Astrocyte (in vitro differentiated cells and primary cell): ENCODE results near the gene EMD. TPM values are rescaled to one million over a fixed set of nuclear protein-coding genes. Genes with fewer than 3 reads are reported as not detected.

ENCODE experiments used
- DNase-seq: peaks from one replicate; pipeline ENCODE4 v3.0.0-alpha.2; 2010; ENCODE audit warnings: low read depth
- FAIRE-seq: peaks from 2 replicates; lab custom pipeline; 2011; peaks lifted over from hg19 to GRCh38; lab: Jason Lieb, UNC
- H2AFZ ChIP-seq: 2 replicates; pipeline ENCODE4 v1.6.0; 2012; ENCODE audit warnings: low read depth, low read length, inconsistent platforms
- H3K27ac ChIP-seq: 2 replicates; pipeline ENCODE4 v1.5.1; 2011; ENCODE audit warnings: low read depth, low read length, inconsistent platforms
- H3K27me3 ChIP-seq: 2 replicates; pipeline ENCODE4 v1.6.0; 2011; ENCODE audit warnings: low read length, inconsistent platforms; ENCODE audit not compliant: insufficient read depth
- H3K36me3 ChIP-seq: 2 replicates; pipeline ENCODE4 v1.5.1; 2011; ENCODE audit warnings: low read length, inconsistent platforms; ENCODE audit not compliant: insufficient read depth
- H3K4me1 ChIP-seq: 2 replicates; pipeline ENCODE4 v1.5.1; 2011; ENCODE audit warnings: low read length, inconsistent platforms; ENCODE audit not compliant: insufficient read depth
- H3K4me2 ChIP-seq: 2 replicates; pipeline ENCODE4 v1.6.0; 2012; ENCODE audit warnings: low read length, inconsistent platforms
- H3K4me3 ChIP-seq: 2 replicates; pipeline ENCODE4 v1.5.1; 2011; ENCODE audit warnings: low read depth, mild to moderate bottlenecking, low read length, inconsistent platforms; ENCODE audit not compliant: insufficient read depth
- H3K79me2 ChIP-seq: 2 replicates; pipeline ENCODE4 v1.6.0; 2012; ENCODE audit warnings: mild to moderate bottlenecking, low read length, inconsistent platforms; ENCODE audit not compliant: insufficient read depth
- H3K9ac ChIP-seq: 2 replicates; pipeline ENCODE4 v1.6.0; 2012; ENCODE audit warnings: mild to moderate bottlenecking, low read length, inconsistent platforms
- H3K9me3 ChIP-seq: 2 replicates; pipeline ENCODE4 v1.5.1; 2012; ENCODE audit warnings: low read depth, mild to moderate bottlenecking, low read length, inconsistent platforms; ENCODE audit not compliant: insufficient read depth
- H4K20me1 ChIP-seq: 2 replicates; pipeline ENCODE4 v1.6.0; 2012; ENCODE audit warnings: low read length, inconsistent platforms; ENCODE audit not compliant: insufficient read depth
- H3K27ac Mint-ChIP-seq: one replicate; pipeline ENCODE4 v1.8.0; 2021; ENCODE audit warnings: mild to moderate bottlenecking, mixed read lengths; ENCODE audit not compliant: unreplicated experiment
- H3K27me3 Mint-ChIP-seq: one replicate; pipeline ENCODE4 v1.8.0; 2021; ENCODE audit warnings: low read depth, mixed read lengths; ENCODE audit not compliant: unreplicated experiment
- H3K36me3 Mint-ChIP-seq: one replicate; pipeline ENCODE4 v1.8.0; 2021; ENCODE audit warnings: low read depth, mixed read lengths; ENCODE audit not compliant: unreplicated experiment
- H3K4me1 Mint-ChIP-seq: one replicate; pipeline ENCODE4 v1.8.0; 2021; ENCODE audit warnings: low read depth, mixed read lengths; ENCODE audit not compliant: unreplicated experiment
- H3K4me3 Mint-ChIP-seq: one replicate; pipeline ENCODE4 v1.8.0; 2021; ENCODE audit warnings: mild to moderate bottlenecking, moderate library complexity, mixed read lengths; ENCODE audit not compliant: unreplicated experiment
- H3K9me3 Mint-ChIP-seq: one replicate; pipeline ENCODE4 v1.8.0; 2021; ENCODE audit warnings: mild to moderate bottlenecking, mixed read lengths; ENCODE audit not compliant: unreplicated experiment
- CTCF ChIP-seq: IDR thresholded peaks from 2 replicates; pipeline ENCODE4 v1.5.1; 2011; ENCODE audit warnings: low read depth, mild to moderate bottlenecking, inconsistent platforms, low read length, moderate library complexity; ENCODE audit not compliant: insufficient read depth
- EZH2 ChIP-seq: IDR thresholded peaks from 2 replicates; pipeline ENCODE4 v1.6.1; 2012; ENCODE audit warnings: mild to moderate bottlenecking, low read length, inconsistent platforms; ENCODE audit not compliant: insufficient read depth
- total RNA-seq: library from RNA; stranded (reverse); gene quantifications from 2 replicates; pipeline ENCODE4 v1.2.1, GENCODE V29; 2021

EMD gene
- total RNA-seq, 1 donor from 2014 or later: 75.6 TPM

GRCh38 chrX:154355094-154355775, 23.9 kb upstream of the EMD start:
- Mint-ChIP-seq H3K27ac (no peak overlapping the region), H3K27me3 (no peaks in the 10 kb centered on the region), H3K4me1 (peaks cover 4% of the 10 kb centered on the region), H3K4me3 (no peak overlapping the region), H3K36me3 (peaks cover 6% of the 10 kb centered on the region), H3K9me3 (no peaks in the 10 kb centered on the region)
- DNase-seq (no peak), FAIRE-seq (no peak)
- H3K9me3 ChIP-seq: no peaks in the 10 kb centered on the region
- no peak overlapping the region for H3K27ac ChIP-seq
- no peaks in the 10 kb centered on the region for H3K27me3 ChIP-seq
- H3K9ac ChIP-seq: no peak overlapping the region
- no peak overlapping the region for H3K4me2 ChIP-seq
- peaks cover 100% of the 10 kb centered on the region for H4K20me1 ChIP-seq
- H3K36me3 ChIP-seq: peaks cover 17% of the 10 kb centered on the region
- H3K4me3 ChIP-seq: no peak overlapping the region
- TF ChIP-seq EZH2: no peak
- no peak for TF ChIP-seq CTCF
- no peaks in the 10 kb centered on the region for H3K4me1 ChIP-seq
- no peak overlapping the region for H2AFZ ChIP-seq
- H3K79me2 ChIP-seq: peaks cover 57% of the 10 kb centered on the region

GRCh38 chrX:154355776-154356140, 23.3 kb upstream of the EMD start:
- H3K9me3 Mint-ChIP-seq: no peaks in the 10 kb centered on the region
- Histone ChIP-seq H3K4me1 (no peaks in the 10 kb centered on the region), H3K4me3 (no peak overlapping the region), H3K4me2 (no peak overlapping the region), H3K27me3 (no peaks in the 10 kb centered on the region), H3K27ac (no peak overlapping the region), H3K9me3 (no peaks in the 10 kb centered on the region), H3K9ac (no peak overlapping the region), H3K36me3 (peaks cover 17% of the 10 kb centered on the region), H3K79me2 (peaks cover 61% of the 10 kb centered on the region), H4K20me1 (peaks cover 100% of the 10 kb centered on the region), H2AFZ (no peak overlapping the region)
- no peak for FAIRE-seq
- no peaks in the 10 kb centered on the region for H3K27me3 Mint-ChIP-seq
- H3K4me3 Mint-ChIP-seq: no peak overlapping the region
- DNase-seq: no peak
- peaks cover 6% of the 10 kb centered on the region for H3K36me3 Mint-ChIP-seq
- no peak overlapping the region for H3K27ac Mint-ChIP-seq
- no peak for TF ChIP-seq EZH2
- no peak for TF ChIP-seq CTCF
- H3K4me1 Mint-ChIP-seq: peaks cover 5% of the 10 kb centered on the region

GRCh38 chrX:154356596-154356995, 22.5 kb upstream of the EMD start:
- Histone ChIP-seq H3K4me2 (peak overlapping the region; percentile 19), H3K27ac (no peak overlapping the region), H3K4me1 (no peaks in the 10 kb centered on the region), H3K9me3 (no peaks in the 10 kb centered on the region), H3K4me3 (no peak overlapping the region), H3K27me3 (no peaks in the 10 kb centered on the region), H2AFZ (no peak overlapping the region), H3K79me2 (peaks cover 67% of the 10 kb centered on the region), H3K9ac (no peak overlapping the region), H4K20me1 (peaks cover 98% of the 10 kb centered on the region), H3K36me3 (peaks cover 20% of the 10 kb centered on the region)
- Mint-ChIP-seq H3K4me3 (no peak overlapping the region), H3K9me3 (no peaks in the 10 kb centered on the region), H3K27me3 (no peaks in the 10 kb centered on the region), H3K27ac (peak overlapping the region; percentile 62), H3K4me1 (peaks cover 7% of the 10 kb centered on the region), H3K36me3 (peaks cover 5% of the 10 kb centered on the region)
- DNase-seq (no peak), FAIRE-seq (no peak)
- no peak for TF ChIP-seq CTCF
